Measurements from ENCODE around the gene COL23A1. TPM values are rescaled to one million over a fixed set of nuclear protein-coding genes. Genes with fewer than 3 reads are reported as not detected.

The COL23A1 gene
- total and polyA plus RNA-seq, 2 of the 8 experiments (the other 6 are each of a cell fraction or from before 2014, with no cell fraction given), result 3.1 to 4.7 TPM

DNA sequence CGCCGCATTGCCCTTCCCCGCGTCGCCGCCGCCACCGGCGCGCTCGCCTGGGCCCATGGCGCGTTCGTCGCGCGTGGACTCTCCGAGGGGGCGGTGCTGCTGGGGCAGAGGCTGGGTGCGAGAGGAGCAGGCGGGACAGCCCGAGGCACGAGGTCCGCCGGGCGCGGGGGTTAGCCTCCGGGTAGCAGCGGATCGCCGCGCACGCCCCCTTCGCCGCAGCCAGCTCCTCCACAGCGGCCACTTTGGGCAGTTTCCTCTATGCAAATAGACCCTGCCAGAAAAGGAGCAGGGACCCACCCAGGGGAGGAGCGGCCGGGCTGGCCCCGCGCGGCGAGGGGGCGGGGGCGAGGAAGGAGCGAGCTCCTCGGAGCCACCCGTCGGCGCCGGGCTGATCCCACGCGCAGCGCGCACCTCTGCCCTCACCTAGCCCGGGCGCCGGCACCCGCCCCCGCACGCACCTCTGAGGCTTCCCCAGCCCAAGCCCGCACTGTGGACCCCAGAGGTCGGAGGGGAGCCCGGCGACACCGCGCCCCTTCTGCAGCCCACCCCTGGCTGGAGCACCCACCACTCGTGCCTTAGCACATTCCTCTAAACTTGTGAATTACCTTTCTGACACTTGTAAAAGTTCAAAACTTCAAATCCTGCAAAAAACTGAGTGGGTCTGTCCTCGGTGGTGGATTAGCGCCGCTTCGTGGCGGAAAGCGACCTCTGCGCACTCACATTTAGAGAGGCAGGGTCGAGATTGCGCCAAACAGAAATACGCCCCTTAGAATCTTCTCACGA, at the start of gene COL23A1 (continued):
- TF ChIP-seq, protein P1, sequence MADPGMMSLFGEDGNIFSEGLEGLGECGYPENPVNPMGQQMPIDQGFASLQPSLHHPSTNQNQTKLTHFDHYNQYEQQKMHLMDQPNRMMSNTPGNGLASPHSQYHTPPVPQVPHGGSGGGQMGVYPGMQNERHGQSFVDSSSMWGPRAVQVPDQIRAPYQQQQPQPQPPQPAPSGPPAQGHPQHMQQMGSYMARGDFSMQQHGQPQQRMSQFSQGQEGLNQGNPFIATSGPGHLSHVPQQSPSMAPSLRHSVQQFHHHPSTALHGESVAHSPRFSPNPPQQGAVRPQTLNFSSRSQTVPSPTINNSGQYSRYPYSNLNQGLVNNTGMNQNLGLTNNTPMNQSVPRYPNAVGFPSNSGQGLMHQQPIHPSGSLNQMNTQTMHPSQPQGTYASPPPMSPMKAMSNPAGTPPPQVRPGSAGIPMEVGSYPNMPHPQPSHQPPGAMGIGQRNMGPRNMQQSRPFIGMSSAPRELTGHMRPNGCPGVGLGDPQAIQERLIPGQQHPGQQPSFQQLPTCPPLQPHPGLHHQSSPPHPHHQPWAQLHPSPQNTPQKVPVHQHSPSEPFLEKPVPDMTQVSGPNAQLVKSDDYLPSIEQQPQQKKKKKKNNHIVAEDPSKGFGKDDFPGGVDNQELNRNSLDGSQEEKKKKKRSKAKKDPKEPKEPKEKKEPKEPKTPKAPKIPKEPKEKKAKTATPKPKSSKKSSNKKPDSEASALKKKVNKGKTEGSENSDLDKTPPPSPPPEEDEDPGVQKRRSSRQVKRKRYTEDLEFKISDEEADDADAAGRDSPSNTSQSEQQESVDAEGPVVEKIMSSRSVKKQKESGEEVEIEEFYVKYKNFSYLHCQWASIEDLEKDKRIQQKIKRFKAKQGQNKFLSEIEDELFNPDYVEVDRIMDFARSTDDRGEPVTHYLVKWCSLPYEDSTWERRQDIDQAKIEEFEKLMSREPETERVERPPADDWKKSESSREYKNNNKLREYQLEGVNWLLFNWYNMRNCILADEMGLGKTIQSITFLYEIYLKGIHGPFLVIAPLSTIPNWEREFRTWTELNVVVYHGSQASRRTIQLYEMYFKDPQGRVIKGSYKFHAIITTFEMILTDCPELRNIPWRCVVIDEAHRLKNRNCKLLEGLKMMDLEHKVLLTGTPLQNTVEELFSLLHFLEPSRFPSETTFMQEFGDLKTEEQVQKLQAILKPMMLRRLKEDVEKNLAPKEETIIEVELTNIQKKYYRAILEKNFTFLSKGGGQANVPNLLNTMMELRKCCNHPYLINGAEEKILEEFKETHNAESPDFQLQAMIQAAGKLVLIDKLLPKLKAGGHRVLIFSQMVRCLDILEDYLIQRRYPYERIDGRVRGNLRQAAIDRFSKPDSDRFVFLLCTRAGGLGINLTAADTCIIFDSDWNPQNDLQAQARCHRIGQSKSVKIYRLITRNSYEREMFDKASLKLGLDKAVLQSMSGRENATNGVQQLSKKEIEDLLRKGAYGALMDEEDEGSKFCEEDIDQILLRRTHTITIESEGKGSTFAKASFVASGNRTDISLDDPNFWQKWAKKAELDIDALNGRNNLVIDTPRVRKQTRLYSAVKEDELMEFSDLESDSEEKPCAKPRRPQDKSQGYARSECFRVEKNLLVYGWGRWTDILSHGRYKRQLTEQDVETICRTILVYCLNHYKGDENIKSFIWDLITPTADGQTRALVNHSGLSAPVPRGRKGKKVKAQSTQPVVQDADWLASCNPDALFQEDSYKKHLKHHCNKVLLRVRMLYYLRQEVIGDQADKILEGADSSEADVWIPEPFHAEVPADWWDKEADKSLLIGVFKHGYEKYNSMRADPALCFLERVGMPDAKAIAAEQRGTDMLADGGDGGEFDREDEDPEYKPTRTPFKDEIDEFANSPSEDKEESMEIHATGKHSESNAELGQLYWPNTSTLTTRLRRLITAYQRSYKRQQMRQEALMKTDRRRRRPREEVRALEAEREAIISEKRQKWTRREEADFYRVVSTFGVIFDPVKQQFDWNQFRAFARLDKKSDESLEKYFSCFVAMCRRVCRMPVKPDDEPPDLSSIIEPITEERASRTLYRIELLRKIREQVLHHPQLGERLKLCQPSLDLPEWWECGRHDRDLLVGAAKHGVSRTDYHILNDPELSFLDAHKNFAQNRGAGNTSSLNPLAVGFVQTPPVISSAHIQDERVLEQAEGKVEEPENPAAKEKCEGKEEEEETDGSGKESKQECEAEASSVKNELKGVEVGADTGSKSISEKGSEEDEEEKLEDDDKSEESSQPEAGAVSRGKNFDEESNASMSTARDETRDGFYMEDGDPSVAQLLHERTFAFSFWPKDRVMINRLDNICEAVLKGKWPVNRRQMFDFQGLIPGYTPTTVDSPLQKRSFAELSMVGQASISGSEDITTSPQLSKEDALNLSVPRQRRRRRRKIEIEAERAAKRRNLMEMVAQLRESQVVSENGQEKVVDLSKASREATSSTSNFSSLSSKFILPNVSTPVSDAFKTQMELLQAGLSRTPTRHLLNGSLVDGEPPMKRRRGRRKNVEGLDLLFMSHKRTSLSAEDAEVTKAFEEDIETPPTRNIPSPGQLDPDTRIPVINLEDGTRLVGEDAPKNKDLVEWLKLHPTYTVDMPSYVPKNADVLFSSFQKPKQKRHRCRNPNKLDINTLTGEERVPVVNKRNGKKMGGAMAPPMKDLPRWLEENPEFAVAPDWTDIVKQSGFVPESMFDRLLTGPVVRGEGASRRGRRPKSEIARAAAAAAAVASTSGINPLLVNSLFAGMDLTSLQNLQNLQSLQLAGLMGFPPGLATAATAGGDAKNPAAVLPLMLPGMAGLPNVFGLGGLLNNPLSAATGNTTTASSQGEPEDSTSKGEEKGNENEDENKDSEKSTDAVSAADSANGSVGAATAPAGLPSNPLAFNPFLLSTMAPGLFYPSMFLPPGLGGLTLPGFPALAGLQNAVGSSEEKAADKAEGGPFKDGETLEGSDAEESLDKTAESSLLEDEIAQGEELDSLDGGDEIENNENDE (IDR thresholded peaks at IDR 0.05; ENCODE audit: insufficient replicate concordance, low read length), result no peak
- TF ChIP-seq, protein P2, sequence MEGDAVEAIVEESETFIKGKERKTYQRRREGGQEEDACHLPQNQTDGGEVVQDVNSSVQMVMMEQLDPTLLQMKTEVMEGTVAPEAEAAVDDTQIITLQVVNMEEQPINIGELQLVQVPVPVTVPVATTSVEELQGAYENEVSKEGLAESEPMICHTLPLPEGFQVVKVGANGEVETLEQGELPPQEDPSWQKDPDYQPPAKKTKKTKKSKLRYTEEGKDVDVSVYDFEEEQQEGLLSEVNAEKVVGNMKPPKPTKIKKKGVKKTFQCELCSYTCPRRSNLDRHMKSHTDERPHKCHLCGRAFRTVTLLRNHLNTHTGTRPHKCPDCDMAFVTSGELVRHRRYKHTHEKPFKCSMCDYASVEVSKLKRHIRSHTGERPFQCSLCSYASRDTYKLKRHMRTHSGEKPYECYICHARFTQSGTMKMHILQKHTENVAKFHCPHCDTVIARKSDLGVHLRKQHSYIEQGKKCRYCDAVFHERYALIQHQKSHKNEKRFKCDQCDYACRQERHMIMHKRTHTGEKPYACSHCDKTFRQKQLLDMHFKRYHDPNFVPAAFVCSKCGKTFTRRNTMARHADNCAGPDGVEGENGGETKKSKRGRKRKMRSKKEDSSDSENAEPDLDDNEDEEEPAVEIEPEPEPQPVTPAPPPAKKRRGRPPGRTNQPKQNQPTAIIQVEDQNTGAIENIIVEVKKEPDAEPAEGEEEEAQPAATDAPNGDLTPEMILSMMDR (IDR thresholded peaks at IDR 0.05; ENCODE audit: control extremely low read depth in 1 of 3, insufficient read depth in 1 of 3, low read depth in 1 of 3, low read length in 3 of 3), result peak in 2 of 3 experiments; percentile 88 to 93; a peak in 3 of 4 replicates
- TF ChIP-seq, protein P3, sequence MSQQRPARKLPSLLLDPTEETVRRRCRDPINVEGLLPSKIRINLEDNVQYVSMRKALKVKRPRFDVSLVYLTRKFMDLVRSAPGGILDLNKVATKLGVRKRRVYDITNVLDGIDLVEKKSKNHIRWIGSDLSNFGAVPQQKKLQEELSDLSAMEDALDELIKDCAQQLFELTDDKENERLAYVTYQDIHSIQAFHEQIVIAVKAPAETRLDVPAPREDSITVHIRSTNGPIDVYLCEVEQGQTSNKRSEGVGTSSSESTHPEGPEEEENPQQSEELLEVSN (IDR thresholded peaks at IDR 0.05), result peak; percentile 78
- TF ChIP-seq, protein P4, sequence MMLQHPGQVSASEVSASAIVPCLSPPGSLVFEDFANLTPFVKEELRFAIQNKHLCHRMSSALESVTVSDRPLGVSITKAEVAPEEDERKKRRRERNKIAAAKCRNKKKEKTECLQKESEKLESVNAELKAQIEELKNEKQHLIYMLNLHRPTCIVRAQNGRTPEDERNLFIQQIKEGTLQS (IDR thresholded peaks at IDR 0.05; ENCODE audit: insufficient read depth, low read depth, low read length), result no peak
- TF ChIP-seq, protein P5, sequence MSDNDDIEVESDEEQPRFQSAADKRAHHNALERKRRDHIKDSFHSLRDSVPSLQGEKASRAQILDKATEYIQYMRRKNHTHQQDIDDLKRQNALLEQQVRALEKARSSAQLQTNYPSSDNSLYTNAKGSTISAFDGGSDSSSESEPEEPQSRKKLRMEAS (IDR thresholded peaks at IDR 0.05), result peak; percentile 61; the same call in 1 of the 2 replicates

Measured in H1 (cell line).